ENCODE measurements around the gene PLB1. TPM values are rescaled to one million over a fixed set of nuclear protein-coding genes. Genes with fewer than 3 reads are reported as not detected.

The PLB1 gene
- total and polyA plus RNA-seq, 7 experiments from 2014 or later = 0.47 to 6.4 (median 1.2) TPM

GRCh38 chr2:28564346-28564745, 68.5 kb downstream of the PLB1 start:
- Mint-ChIP-seq H3K27ac (no peak overlapping the region), H3K27me3 (no peaks in the 10 kb centered on the region), H3K4me3 (no peak overlapping the region), H3K9me3 (peaks cover 0 to 2% (median 0%) of the 10 kb centered on the region in 11 donors), H3K4me1 (peaks cover 6 to 24% (median 16%) of the 10 kb centered on the region in 7 donors), H3K36me3 (peaks cover 0 to 7% (median 0%) of the 10 kb centered on the region in 5 donors)
- Histone ChIP-seq H3K27me3 (ENCODE audit: control insufficient read depth in 2 of 2, insufficient read depth in 2 of 2, low read length in 2 of 2) (peaks cover 0 to 3% of the 10 kb centered on the region in 2 donors), H3K4me3 (ENCODE audit: low read length) (no peak overlapping the region), H3K4me1 (ENCODE audit: control insufficient read depth in 2 of 2, insufficient read depth in 2 of 2, low read length in 2 of 2) (peaks cover 6 to 12% of the 10 kb centered on the region in 2 donors), H3K9me3 (ENCODE audit: control insufficient read depth in 2 of 3, low read length in 3 of 3) (no peaks in the 10 kb centered on the region), H3K36me3 (ENCODE audit: control insufficient read depth in 2 of 3, insufficient read depth in 3 of 3, low read length in 3 of 3) (no peaks in the 10 kb centered on the region), H3K27ac (ENCODE audit: low read depth, low read length) (no peak overlapping the region)
- intact Hi-C loops (cut with micrococcal nuclease) = loop anchor here in 1 of 2 donors (10.0 kb wide), 1 partner anchor 330 kb away; the partner anchor contains the start of gene WDR43
- no peak for ATAC-seq
- DNase-seq = no peak
- ChIA-PET CTCF (interaction anchor here (2.0 kb wide), 1 partner anchor 204 kb away, joined by 4 read pairs; no protein-coding TSS in a partner anchor), POLR2A (no interaction called here)

- H3K27me3 ChIP-seq (ENCODE audit: control insufficient read depth in 2 of 2, insufficient read depth in 2 of 2, low read length in 2 of 2) = peaks cover 0 to 3% of the 10 kb centered on the region in 2 donors
- H3K27me3 Mint-ChIP-seq = no peaks in the 10 kb centered on the region
- H3K27ac ChIP-seq (ENCODE audit: low read depth, low read length) = no peak overlapping the region
- H3K4me1 ChIP-seq (ENCODE audit: control insufficient read depth in 2 of 2, insufficient read depth in 2 of 2, low read length in 2 of 2) = peaks cover 6 to 12% of the 10 kb centered on the region in 2 donors
- no peaks in the 10 kb centered on the region for H3K36me3 ChIP-seq (ENCODE audit: control insufficient read depth in 2 of 3, insufficient read depth in 3 of 3, low read length in 3 of 3)
- H3K4me3 Mint-ChIP-seq = peak overlapping the region in 2 of 10 donors; percentile 29 to 88
- H3K36me3 Mint-ChIP-seq = peaks cover 0 to 7% (median 0%) of the 10 kb centered on the region in 5 donors
- ChIA-PET POLR2A (interaction anchor here (0.5 to 3.4 kb wide), 3 partner anchors 186 to 878 kb away, joined by 4 to 18 read pairs (median 4); partner anchors contain the start of gene PPP1CB), CTCF (interaction anchor here (2.0 to 3.3 kb wide), 2 partner anchors 22 to 204 kb away, joined by 4 to 12 read pairs; no protein-coding TSS in a partner anchor)
- peak overlapping the region in 2 of 9 donors; percentile 49 to 94 for H3K27ac Mint-ChIP-seq
- peaks cover 6 to 24% (median 16%) of the 10 kb centered on the region in 7 donors for H3K4me1 Mint-ChIP-seq
- H3K9me3 ChIP-seq (ENCODE audit: control insufficient read depth in 2 of 3, low read length in 3 of 3) = no peaks in the 10 kb centered on the region
- ATAC-seq = no peak
- no peak overlapping the region for H3K4me3 ChIP-seq (ENCODE audit: low read length)
- intact Hi-C loops (cut with micrococcal nuclease) = loop anchor here (5.0 to 10.0 kb wide), 2 partner anchors 330 to 632 kb away; partner anchors contain the start of gene WDR43 (in 1 of the 2)
- H3K9me3 Mint-ChIP-seq = peaks cover 0 to 2% (median 0%) of the 10 kb centered on the region in 11 donors
- no peak for DNase-seq
These were observed 69.2 kb downstream of the PLB1 start for GRCh38 chr2:28565033-28565432.

- intact Hi-C loops (cut with micrococcal nuclease) = loop anchor here (1.0 to 10.0 kb wide), 10 partner anchors 21 to 631 kb away; partner anchors contain the start of genes SPDYA (in 2 of the 2), TRMT61B (in 1 of the 2) and WDR43 (in 1 of the 2)
- Histone ChIP-seq H3K9me3 (ENCODE audit: control insufficient read depth in 2 of 3, low read length in 3 of 3) (no peaks in the 10 kb centered on the region), H3K27ac (ENCODE audit: low read depth, low read length) (no peak overlapping the region), H3K4me3 (ENCODE audit: low read length) (peak overlapping the region; percentile 74), H3K4me1 (ENCODE audit: control insufficient read depth in 2 of 2, insufficient read depth in 2 of 2, low read length in 2 of 2) (peaks cover 6 to 12% of the 10 kb centered on the region in 2 donors), H3K27me3 (ENCODE audit: control insufficient read depth in 2 of 2, insufficient read depth in 2 of 2, low read length in 2 of 2) (peaks cover 0 to 3% of the 10 kb centered on the region in 2 donors), H3K36me3 (ENCODE audit: control insufficient read depth in 2 of 3, insufficient read depth in 3 of 3, low read length in 3 of 3) (no peaks in the 10 kb centered on the region)
- H3K27ac Mint-ChIP-seq = peak overlapping the region in 4 of 9 donors; percentile 14 to 94 (median 29)
- DNase-seq = no peak
- H3K4me1 Mint-ChIP-seq = peaks cover 6 to 24% (median 16%) of the 10 kb centered on the region in 7 donors
- peak overlapping the region; percentile 84 to 95 (median 92) for H3K4me3 Mint-ChIP-seq
- ChIA-PET CTCF (interaction anchor here (1.0 to 3.9 kb wide), 5 partner anchors 21 to 217 kb away, joined by 4 to 39 read pairs (median 8); partner anchors contain the start of gene PPP1CB), POLR2A (interaction anchor here (0.5 to 3.4 kb wide), 6 partner anchors 22 to 878 kb away, joined by 3 to 18 read pairs (median 4); partner anchors contain the start of gene PPP1CB)
- peaks cover 0 to 2% (median 0%) of the 10 kb centered on the region in 5 donors for H3K27me3 Mint-ChIP-seq
- H3K36me3 Mint-ChIP-seq = peaks cover 0 to 9% (median 0%) of the 10 kb centered on the region in 5 donors
- no peak for ATAC-seq
- peaks cover 0 to 2% (median 0%) of the 10 kb centered on the region in 11 donors for H3K9me3 Mint-ChIP-seq
These were observed 69.9 kb downstream of the PLB1 start for GRCh38 chr2:28565720-28566295.

DNA sequence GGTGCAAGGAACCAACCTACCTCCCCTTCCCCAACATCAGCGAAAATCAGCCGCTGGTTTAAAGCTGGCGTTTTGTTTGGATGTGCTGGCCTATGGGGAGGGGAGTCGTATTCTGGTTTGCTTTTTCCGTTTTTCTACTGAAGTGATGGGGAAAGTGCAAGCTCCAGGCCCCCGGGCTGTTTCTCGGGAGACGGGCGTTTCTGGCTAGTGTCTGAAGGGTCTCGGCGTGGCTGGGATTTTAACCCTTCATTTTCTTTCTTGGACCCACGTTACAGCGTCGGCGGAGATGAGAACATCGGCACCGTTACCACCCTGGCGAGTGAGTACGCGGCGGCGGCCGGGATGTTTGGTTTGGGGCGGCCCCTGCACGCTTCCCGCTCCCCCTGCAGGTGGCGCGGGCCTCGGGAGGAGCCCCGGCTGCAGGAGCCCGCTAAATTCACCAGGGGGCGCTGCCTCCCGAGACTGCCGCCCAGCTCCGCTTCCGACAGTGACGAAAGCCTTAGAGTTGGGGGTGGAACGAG, 70.7 kb downstream of the PLB1 start:
- Histone ChIP-seq H3K27ac (ENCODE audit: low read depth, low read length) (peak overlapping the region; percentile 84), H3K27me3 (ENCODE audit: control insufficient read depth in 2 of 2, insufficient read depth in 2 of 2, low read length in 2 of 2) (peaks cover 0 to 3% of the 10 kb centered on the region in 2 donors)
- POLR2A ChIA-PET = interaction anchor here (0.8 to 3.4 kb wide), 7 partner anchors 21 to 242 kb away, joined by 3 to 18 read pairs (median 4); partner anchors contain the start of gene PPP1CB

DNA sequence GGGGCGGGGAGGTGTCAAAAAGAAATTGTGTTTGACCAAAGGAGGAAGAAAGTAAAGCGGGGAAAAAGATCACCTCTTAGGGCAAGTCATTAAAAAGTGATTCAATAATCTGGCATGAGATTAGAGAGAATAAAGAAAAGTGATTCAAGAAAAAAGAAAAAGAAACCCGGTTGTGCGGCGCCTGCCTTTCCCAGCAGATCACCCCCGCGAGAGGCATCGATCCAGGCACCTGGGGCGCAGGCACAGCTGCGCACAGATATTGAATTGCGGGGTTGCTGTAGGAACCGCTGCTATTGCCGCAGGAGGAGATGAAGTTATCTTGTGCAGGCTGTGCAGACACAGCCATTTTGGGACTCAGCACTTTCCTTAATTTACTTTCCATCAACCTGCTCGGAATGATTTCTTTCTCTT, 71.2 kb downstream of the PLB1 start:
- intact Hi-C loops (cut with micrococcal nuclease) = loop anchor here (1.0 to 10.0 kb wide), 13 partner anchors 20 to 630 kb away; partner anchors contain the start of genes WDR43 (in 2 of the 2), FOSL2 (in 1 of the 2), SPDYA (in 1 of the 2) and TRMT61B (in 1 of the 2)
- Mint-ChIP-seq H3K4me3 (peak overlapping the region; percentile 84 to 95 (median 92)), H3K36me3 (peaks cover 0 to 15% (median 0%) of the 10 kb centered on the region in 5 donors), H3K4me1 (peaks cover 6 to 24% (median 16%) of the 10 kb centered on the region in 7 donors), H3K27me3 (peaks cover 0 to 11% (median 0%) of the 10 kb centered on the region in 5 donors), H3K9me3 (peaks cover 0 to 8% (median 0%) of the 10 kb centered on the region in 11 donors), H3K27ac (peak overlapping the region; percentile 59 to 96 (median 92))
- ChIA-PET CTCF (interaction anchor here (0.6 to 3.9 kb wide), 13 partner anchors 14 to 329 kb away, joined by 3 to 39 read pairs (median 4); partner anchors contain the start of gene PPP1CB), POLR2A (interaction anchor here (1.3 to 3.4 kb wide), 5 partner anchors 28 to 188 kb away, joined by 3 to 18 read pairs (median 5); partner anchors contain the start of gene PPP1CB)
- H3K36me3 ChIP-seq (ENCODE audit: control insufficient read depth in 2 of 3, insufficient read depth in 3 of 3, low read length in 3 of 3) = no peaks in the 10 kb centered on the region
- no peaks in the 10 kb centered on the region for H3K27me3 ChIP-seq (ENCODE audit: control insufficient read depth in 2 of 2, insufficient read depth in 2 of 2, low read length in 2 of 2)
- H3K9me3 ChIP-seq (ENCODE audit: control insufficient read depth in 2 of 3, low read length in 3 of 3) = no peaks in the 10 kb centered on the region
- H3K4me3 ChIP-seq (ENCODE audit: low read length) = peak overlapping the region; percentile 74
- ATAC-seq = peak; percentile 34
- H3K4me1 ChIP-seq (ENCODE audit: control insufficient read depth in 2 of 2, insufficient read depth in 2 of 2, low read length in 2 of 2) = peaks cover 6 to 12% of the 10 kb centered on the region in 2 donors
- DNase-seq = peak in 2 of 9 donors; percentile 30 to 56
- peak overlapping the region; percentile 84 for H3K27ac ChIP-seq (ENCODE audit: low read depth, low read length)

More for the DNA sequence above, 70.7 kb downstream of the PLB1 start:
- no peaks in the 10 kb centered on the region for H3K36me3 ChIP-seq (ENCODE audit: control insufficient read depth in 2 of 3, insufficient read depth in 3 of 3, low read length in 3 of 3)
- H3K9me3 Mint-ChIP-seq = peaks cover 0 to 4% (median 0%) of the 10 kb centered on the region in 11 donors
- H3K4me1 ChIP-seq (ENCODE audit: control insufficient read depth in 2 of 2, insufficient read depth in 2 of 2, low read length in 2 of 2) = peaks cover 6 to 12% of the 10 kb centered on the region in 2 donors
- CTCF ChIA-PET = interaction anchor here (0.6 to 3.9 kb wide), 9 partner anchors 20 to 283 kb away, joined by 3 to 39 read pairs (median 6); partner anchors contain the start of gene PPP1CB
- H3K27me3 Mint-ChIP-seq = peaks cover 0 to 6% (median 0%) of the 10 kb centered on the region in 5 donors
- peak overlapping the region; percentile 59 to 96 (median 92) for H3K27ac Mint-ChIP-seq
- DNase-seq (peak; percentile 81 to 96 (median 90)), ATAC-seq (peak; percentile 100)
- H3K4me3 Mint-ChIP-seq = peak overlapping the region; percentile 84 to 95 (median 92)
- peaks cover 0 to 11% (median 0%) of the 10 kb centered on the region in 5 donors for H3K36me3 Mint-ChIP-seq
- intact Hi-C loops (cut with micrococcal nuclease) = loop anchor here (1.0 to 10.0 kb wide), 15 partner anchors 20 to 631 kb away; partner anchors contain the start of genes SPDYA (in 2 of the 2), WDR43 (in 2 of the 2), FOSL2 (in 1 of the 2) and TRMT61B (in 1 of the 2)
- no peaks in the 10 kb centered on the region for H3K9me3 ChIP-seq (ENCODE audit: control insufficient read depth in 2 of 3, low read length in 3 of 3)
- peaks cover 6 to 24% (median 16%) of the 10 kb centered on the region in 7 donors for H3K4me1 Mint-ChIP-seq
- peak overlapping the region; percentile 74 for H3K4me3 ChIP-seq (ENCODE audit: low read length)

Measured in naive thymus-derived CD4-positive, alpha-beta T cell (primary cell).